Body of pancreas (tissue), 4 donors: Measurements from ENCODE around the gene BLOC1S6.

ENCODE experiments used
- CTCF ChIP-seq, 7 experiments: fragments of 450-650 bp in 4 of 7; fragments of 200-600 bp in 3 of 7; sonication (generic) in 3 of 7; IDR thresholded peaks; one replicate each; pipeline ENCODE4 v1.5.1; 2016 to 2019; ENCODE audit warnings: antibody characterized with exemption in 7 of 7
- POLR2A ChIP-seq, 3 donors: fragments of 450-650 bp; IDR thresholded peaks; one replicate each; pipeline ENCODE4 v1.6.1; 2016; ENCODE audit warnings: antibody characterized with exemption in 3 of 3, mild to moderate bottlenecking in 2 of 3

- TF ChIP-seq CTCF (IDR thresholded peaks at IDR 0.05) (no peak), POLR2A (IDR thresholded peaks at IDR 0.05) (no peak)
Measured at GRCh38 chr15:45618813-45619212, 31.6 kb downstream of the BLOC1S6 start.
